Stimulated activated CD8-positive, alpha-beta memory T cell treated with anti-CD3 and anti-CD28 coated beads, Interleukin-15, amount 100 ng/mL, for 48 hours (primary cell): ENCODE results near the gene RSAD2.

Experiments used
- DNase-seq, 2 donors: peaks; one replicate each; pipeline ENCODE4 v3.0.0-alpha.2; 2020; ENCODE audit warnings: low read depth in 2 of 2

Gene RSAD2

DNA sequence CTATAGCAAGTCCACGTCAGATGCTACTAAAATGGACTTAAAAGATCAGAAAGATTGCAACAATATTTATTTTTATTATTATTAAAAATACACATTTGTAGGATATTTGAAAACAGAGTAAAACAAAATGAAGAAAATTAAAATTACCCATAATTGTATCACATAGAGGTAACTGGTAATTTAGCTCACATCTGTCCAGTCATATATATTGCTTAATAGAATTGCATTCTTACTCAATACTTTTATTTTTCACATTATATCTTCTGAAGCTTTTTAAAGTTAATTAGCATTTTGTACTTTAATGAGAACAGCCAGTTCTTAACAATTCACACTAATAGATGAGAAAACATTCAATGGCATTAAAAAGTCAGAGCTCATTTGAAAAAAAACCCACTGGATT, 28.1 kb downstream of the RSAD2 start:
- no peak for DNase-seq

DNA sequence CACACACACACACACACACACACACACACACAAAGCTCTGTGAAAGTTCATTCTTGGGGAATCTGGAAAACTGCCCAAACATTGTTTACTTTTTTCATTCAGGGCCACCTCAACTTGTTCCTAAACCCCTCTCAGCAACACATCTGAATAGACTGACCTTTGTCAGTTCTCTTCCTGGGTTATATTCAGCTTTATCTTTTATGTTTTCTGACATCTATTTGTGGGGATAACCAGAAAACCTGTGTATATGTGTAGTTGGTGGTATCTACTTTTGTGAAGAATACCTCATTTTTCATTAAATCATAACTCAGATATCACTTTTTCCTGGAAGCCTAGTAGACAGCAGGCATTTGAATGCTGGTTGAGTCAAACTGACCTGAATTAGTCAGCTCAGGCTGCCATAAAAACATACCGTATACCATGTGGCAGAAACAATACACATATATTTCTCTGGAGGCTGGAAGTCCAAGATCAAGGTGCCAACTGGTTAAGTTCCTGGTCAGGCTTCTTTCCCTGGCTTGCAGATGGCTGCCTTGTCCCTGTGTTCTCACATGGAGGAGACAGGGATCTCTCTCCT, 28.7 kb downstream of the RSAD2 start:
- no peak for DNase-seq

DNA sequence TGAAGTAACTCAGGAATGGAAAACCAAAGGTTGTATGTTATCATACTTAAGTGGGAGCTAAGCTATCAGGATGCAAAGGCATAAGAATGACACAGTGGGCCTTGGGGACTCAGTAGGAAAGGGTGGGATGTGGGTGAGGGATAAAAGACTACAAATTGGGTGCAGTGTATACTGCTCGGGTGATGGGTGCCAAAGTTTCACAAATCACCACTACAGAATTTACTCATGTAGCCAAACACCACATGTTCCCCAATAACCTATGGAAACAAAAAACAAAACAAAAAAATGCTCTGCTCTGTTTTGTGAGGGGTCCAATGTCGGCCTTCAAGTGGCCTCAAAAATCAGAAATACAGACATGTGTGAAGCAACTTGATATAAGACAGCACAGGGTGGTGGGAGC, 30.7 kb downstream of the RSAD2 start:
- no peak for DNase-seq

DNA sequence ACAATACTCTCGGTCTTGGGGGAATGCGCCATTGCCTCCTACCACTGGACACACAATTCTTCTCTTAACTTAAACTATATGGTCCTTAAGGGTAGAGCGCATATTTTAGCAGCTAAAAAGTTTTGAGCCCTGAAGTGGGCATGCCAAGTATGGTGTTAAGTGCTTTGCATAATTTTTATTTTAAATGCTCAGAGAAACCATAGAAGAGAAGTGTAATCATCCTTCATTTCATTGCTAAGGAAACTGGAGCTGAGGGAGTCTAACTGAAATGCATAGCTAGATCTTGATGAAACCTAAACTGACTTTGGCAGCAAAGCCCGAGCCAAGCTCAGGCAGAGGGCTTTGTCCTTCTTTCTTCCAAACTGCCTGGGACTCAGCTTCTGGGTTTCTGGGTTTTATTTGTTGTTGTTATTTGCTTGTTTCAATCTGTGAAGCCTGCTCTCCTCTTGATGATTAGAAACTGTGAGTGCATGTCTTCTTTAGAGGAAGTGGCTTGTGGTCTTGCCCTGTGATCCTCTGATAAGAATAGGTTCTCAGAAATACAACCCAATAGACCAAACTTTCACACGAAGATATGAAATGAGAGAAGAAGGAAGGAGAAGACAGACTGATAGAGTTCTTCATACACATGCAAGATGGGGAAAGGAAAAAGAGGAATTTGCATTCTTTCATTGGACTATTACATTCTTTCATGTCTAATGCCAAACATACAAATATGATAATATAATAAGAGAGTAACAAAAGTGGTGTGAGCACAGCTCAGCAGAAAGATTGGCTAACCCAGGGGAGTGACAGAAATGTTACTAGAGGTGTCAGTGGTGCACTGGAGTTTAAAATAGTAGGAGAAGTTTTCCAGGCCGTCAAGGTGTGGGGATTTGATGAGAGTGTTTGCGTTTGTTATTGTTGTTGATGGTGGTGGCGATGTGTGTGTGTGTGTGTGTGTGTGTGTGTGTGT, 32.1 kb downstream of the RSAD2 start:
- no peak for DNase-seq

DNA sequence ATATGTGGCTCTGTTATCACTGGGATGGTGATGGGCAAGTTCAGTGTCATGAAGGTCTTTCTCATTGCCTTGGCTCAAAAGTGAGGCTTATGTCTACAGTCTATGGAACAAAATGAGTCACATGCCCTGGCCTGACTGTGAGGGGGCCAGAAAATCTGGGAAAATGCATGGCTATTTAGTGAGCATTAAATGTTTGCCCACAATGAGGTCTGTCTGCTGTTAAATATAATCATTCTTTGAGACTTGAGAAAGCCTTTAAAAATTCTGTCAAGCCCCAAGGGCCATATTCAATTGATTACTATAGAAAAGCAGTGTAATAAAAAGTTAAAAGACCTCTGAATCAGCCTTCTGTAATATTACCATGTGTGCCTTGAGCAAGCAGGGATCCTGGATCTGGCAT, 34.1 kb downstream of the RSAD2 start:
- DNase-seq, result no peak

DNA sequence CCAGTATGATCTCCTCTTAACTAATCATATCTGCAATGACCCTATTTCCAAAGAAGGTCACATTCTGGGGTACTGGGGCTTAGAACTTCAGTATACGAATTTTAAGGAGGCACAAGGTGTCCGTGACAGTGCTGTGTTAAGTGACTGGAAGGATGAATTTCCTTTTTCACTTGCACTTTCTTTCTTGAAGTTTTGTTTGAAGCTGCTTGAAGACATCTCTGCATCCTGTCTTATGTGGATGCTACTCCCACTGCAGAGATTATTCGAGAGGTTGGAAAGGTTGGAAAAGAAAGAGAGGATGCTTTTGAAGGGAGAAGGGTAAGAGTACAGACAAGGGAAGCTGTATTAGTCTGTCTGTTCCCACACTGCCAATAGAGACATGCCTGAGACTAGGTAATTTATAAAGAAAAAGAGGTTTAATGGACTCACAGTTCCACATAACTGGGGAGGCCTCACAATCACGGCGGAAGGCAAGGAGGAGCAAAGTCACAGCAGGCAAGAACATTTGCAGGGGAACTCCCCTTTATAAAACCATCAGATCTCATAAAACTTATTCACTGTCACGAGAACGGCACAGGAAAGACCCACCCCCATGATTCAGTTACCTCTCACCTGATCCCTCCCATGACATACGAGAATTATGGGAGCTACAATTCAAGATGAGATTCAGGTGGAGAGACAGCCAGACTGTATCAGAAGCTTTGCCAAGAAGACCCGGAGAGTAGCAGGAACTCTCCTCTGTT, 36.0 kb downstream of the RSAD2 start:
- no peak for DNase-seq

DNA sequence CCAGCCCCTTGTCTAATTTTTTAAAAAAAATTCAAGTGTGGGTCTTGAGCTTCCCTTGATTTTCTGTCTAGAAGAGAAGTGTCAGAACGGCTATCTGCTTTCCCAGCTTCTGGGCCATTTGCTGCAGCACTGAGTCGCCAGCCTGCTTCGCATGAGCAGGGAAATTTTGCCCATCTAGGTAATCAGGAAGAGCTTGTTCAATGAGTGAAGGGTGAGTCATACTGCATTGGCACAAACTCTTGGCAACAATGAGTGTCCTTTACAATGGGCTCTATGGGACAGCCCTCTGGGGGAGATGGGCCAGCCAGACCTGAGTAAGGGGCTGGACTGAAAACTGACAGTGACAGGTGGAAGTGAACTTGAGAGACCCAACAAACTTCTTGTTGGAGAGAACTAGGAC, 37.3 kb downstream of the RSAD2 start:
- no peak for DNase-seq

DNA sequence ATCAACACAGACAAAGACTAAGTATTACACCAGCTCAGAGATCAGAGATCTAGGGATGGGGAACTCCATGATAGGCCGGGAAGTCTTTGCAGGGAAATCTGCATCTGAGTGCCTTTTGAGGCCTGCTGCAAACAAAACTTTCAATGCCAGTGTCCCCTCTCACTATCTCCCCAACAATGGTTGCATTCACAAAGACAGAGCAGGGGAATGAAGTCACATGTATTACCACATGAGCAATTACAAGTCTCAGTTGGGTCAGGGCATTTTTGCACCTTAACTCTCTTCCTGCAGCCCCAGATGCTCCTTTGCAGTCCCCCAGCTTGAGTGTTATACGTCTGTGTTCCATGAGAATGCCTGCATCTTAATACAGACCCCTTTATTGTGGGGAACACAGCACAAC, 37.8 kb downstream of the RSAD2 start:
- DNase-seq, result no peak

DNA sequence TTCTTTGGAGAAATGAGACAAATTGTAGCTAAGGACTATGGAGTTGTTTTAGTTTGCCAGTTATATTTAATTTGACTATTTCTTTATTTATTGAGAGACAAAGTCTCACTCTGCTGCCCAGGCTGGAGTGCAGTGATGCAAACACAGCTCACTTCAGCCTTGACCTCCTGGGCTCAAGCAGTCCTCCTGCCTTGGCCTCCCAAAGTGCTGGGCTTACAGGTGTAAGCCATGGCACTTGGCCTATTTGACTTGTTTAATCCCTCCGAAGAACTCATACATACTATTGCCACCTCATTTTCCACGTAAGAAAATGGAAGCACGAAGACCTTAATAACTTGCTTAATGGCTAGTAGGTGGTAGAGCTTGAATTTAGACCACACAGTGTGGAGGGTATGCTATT, 38.6 kb downstream of the RSAD2 start:
- DNase-seq, result no peak

DNA sequence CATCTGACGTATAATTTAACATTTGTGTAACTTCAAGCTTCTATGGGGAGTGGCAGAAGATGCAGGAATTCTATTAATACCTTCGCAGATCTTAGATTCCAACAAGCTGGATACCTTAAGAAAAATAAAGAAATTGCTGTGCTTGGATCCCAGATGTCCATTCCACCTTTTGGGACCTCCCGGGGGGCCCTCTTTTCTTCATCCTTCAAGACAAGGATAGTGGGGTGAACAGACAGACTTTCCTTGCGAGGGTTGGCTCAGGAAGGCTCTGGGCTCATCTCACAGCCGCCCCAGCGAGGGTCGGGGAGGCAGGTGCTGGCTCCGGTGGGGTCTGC, 39.1 kb downstream of the RSAD2 start:
- DNase-seq, result no peak

DNA sequence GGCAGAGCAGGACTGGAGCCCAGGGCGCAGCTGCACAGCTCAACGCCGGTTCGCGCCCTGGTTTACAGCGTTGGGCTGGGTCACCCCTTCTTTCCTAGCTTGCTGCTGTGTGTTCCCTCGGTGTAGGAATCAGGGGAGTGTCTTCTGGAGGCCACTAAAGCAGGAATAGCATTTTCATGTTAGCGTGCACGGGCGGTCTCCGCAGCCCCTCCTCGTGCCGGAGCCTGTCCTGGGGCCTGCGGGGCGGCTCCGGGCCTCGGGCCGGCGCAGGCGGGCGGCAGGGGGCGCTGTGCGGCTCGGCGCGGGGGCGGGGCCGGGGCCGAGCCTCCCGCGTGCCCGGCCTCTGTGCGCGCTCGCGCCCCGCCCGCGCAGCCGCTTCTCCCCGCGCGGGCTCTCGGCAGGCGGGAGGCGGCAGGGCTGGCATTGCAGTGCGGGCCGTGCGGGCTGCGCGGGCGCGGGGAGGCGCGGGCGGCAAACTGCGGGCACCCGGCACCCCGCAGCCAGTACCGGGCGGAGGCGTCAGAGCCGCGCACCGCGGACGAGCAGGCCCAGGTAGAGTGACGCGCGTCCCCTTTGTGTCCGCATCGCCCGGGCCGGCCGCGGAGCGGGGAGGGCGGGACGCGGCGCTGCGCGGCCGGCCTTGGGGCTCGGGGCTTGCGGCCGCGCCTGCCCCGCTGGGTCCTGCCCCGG, 39.6 kb downstream of the RSAD2 start, which contains the start of gene RNF144A:
TSS of gene RNF144A (plus strand) at position 342 of the 690 bp plus-strand sequence. CDS start 79,515 bp downstream, outside the sequence.
- peak; percentile 60 to 67 for DNase-seq

DNA sequence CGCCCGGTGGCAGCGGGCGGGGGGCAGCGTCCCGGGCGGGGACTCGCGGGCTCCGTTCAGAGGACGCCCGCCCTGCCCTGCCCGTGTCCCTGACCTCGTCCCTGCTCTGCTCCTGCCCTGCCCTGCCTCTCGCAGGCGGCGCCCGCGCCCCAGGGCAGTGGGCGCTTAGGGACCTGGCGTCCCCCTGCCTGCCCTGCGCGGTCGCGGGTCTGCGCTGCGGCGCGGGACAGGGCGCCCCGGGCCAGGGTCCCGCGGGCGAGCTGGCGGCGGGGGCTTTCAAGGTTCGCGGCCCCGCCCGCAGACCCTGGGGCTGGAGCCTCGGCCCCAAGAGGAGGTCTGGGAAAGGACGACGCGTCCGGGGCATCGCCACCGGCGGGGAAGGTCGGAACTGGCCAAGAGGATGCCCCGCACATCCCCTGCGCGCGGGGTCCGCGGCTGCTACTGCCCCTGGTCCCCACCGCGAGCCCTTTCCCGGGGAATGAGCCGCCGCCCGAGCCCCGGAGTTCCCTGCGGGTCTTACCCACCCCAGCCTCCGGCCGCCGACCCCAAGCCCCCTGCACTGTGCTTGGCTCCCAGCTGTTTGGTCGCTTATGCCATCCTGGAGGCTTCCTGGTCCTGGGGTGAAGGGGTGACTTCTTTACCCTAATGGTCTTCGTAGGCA, 40.3 kb downstream of the RSAD2 start:
- no peak for DNase-seq

DNA sequence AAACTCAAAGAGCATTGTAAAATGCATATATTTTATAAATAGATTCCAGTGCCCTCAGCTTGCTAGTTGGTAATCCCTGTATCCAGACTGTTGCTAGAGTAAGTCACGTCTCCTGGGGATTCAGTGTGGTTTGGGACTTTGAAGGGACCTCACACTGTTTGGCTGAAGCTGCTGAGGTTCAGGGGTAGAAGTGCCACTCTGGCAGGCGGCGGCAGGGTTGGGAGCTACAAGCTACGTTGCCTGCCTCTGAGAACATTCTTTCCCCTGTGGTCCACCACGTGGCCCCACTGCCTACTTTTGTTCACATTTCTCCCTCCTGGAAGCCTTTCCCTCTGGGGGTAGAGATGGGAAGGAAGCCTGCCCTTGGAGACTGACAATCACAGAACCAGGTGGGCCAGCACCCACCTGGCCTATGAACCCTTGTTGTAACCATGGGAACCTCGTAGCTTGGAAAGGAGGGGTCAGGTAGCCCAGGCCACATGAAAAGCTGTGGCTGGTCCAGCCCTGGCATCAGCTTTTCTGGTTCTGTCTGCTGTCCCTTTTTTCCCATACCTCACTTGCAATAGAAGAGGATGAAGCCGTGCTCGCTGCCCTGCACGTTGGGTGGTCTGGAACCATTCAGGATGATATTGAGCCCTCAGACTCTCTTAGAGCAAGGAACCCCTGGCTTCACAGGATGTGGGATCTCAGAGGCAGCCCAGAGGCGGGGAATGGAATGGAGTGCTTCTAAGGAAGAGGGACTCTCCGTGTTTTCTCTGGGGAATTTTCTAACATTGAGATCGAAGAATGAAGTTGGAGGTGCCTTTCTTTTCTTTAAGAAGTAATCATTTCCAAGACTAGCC, 42.5 kb downstream of the RSAD2 start:
- no peak for DNase-seq

DNA sequence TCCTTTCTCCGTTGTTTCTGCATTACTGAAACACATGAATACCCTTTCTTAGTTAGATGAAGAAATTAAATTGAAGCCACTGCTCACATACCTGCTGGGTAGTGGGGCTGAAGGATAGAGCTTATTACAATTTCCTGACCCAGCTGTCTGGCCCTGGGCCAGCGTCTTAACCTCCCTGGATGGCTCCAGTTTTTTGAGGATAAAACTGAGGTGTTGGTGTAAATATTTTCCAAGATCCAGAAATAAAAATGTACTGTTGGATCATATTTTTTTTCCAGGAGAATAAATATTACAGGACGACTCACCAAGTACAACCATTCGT, 43.1 kb downstream of the RSAD2 start:
- no peak for DNase-seq

DNA sequence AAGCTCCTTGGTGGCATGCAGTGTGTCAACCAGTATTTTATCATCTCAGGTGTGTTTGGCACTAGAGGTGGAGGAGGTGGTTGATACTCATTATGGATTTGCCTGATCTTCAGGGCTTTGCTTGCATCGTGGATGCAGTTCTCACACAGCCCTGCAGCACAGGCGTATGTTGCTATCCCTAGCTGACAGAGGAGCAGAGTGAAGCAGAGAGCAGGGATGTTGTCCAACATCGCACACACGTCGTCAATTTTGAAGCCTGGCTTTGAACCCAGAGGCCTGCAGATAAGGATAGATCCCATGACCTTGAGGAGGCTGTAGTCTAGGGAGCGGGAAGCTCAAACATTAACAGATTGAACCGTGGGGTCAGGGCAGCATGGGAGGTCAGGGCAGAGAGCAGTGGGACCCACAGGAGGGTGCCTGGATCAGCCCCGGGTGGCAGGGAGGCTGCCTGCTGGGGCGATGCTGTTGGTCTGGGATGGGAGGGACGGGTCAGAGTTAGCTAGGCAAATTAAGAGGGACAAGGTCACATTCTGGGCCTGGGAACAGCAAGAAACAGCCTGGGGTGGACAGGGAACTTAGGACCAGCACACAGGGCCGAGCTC, 43.8 kb downstream of the RSAD2 start:
- DNase-seq, result no peak

DNA sequence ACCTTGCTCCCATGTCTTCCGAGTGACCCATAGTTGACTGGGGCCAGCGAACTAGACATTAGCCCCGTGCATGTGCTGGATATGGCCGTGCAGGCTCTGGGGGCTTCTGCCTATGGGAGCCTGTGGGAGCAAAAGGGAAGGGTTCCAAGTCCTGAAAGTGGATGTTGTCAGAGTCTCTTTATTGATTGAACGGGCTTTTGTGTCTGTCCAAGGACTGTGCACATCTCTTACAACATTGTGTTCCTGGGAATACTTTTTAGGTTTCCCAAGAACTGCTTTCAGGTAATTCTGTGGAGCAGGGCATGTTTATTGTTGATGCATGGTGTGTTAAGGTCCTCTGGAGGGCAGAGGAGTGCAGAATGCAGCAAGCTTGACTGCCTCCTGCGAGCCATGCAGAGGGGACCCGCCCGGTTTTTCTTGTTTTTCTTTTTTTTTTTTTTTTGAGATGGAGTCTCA, 44.7 kb downstream of the RSAD2 start:
- no peak for DNase-seq

DNA sequence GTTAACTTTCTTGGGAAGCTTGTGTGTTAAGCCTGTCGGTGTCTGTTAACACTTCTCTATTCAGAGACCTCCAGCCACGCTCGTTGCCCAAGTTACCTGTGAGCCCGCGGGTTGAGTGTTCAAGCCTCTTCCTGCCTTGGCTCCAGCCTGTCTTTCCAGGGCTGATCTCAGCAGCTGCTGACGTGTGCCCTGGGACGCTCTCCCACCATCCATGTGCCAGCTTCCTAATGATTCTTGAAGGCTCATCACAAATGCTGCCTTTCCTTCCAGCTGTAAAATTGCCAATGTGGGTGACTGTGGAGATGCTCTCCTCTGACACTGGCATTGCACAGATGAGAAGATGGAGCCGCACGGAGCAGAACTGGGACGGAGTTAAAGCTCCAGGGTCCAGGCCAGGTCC, 45.7 kb downstream of the RSAD2 start:
- no peak for DNase-seq

DNA sequence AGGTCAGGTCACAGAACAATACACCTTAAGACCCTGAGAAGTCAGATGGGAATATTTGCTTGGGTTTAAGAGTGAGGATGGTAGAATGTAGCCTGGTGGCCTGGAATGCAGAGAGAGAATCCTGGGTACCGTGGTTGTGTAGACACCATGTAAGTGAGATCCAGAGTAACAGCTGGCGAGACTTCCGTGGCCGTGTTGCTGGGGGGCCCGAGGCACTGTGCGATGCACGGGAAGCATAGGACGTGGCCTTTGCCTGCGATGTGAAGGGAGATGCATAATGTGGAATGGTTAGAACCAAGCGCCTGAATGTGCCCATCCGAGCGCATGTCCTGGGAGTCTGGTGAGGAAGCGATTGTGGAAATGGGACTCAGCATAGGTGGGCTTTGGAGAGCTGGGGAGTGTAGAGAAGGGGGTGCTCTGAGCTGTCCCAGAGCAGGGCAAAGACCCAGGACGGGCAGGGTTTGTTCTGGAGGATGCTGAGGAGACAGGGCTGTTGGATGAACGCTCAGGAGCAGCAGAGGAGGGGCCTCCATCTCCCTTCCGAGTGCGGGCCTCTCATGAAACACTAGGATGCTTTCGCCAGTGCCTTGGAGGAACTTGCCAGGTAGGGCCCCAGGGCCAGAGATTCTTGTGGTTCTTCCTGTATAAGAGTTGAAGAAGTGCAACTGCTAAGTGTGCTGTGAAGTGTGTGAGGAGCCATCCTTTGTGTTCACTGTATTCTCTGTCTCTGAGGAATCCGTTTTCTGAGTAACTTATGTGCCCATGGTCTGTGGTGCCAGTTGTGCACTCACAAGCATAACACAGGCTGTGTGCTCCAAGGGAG, 46.7 kb downstream of the RSAD2 start:
- no peak for DNase-seq

DNA sequence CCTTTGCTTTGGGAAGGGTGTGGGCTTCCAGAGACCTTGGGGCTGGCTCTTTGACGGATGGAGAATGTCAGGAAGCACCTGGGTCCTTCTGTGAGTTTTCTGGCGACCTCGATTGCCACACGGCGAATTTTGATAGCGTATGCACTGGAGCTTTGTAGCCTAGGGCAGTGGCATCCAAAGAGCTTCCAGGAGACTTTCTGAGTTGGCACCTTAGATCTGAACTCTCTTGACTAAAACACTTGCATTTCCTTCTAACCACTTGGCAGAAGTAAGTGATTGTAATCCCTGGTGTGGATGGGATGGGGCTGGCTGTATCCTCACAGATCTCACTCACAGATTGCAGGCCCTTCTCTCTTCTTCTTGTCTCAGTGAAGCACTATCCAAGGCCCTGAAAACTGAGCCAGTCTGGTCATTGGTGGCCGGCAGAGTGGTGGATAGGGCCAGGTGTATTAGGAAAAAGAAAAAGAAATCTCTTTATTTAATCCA, 47.4 kb downstream of the RSAD2 start:
- DNase-seq, result no peak
